ENCODE results near the gene PEX11B.

The PEX11B gene

DNA sequence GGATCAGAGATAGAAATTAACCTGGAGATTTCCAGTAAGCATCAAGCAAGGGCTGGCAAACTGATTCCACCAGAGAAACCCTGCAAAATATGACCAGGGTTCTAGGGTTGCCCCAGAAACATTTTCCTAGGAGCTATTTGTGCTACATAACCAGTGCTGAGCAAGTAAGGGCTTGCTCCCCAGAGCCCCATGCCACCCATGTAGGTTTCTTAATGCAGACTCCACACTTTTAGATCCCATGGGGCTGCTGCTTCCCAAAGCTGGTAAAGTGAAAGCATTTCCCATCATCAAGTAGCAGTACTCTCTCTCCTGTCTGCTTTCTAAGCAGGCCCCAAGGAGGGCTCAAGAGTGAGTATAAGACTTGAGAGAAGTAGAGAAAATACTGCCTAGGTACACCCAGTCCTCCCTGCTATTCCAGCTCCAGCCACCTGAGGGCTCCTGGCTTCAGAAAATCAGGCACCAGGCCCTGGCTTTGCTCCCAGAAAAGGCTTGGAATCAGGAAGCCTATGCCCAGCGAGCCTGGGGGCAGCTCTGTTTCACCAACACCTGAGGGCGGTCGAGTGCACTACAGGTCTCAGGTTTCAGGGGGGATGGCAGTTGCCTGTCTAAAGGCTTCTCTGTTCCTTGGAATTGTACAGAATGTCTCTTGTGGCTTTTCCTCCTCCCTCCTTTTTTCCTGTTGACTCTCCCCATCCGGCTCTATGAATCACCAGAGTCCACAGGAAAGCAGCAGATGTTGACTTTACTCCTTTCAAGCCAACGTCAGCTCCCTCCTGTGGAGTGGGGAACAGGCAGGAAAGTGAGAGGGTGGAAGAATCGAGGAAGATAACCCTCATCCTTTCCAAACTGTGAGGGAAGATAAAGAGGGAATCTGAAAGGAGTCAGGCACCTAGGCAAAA lies 26.7 kb downstream of the PEX11B start:
- ChIA-PET CTCF (interaction anchor here (0.5 to 11.9 kb wide), 41 partner anchors 9 to 144 kb away, joined by 3 to 222 read pairs (median 5); partner anchors contain the start of genes ANKRD34A, HJV, ITGA10 and LIX1L), POLR2A (interaction anchor here (0.6 to 2.7 kb wide), 14 partner anchors 10 to 146 kb away, joined by 3 to 41 read pairs (median 5); partner anchors contain the start of genes ANKRD34A, LIX1L, NUDT17 and PIAS3)
- no peaks in the 10 kb centered on the region for H3K36me3 ChIP-seq (ENCODE audit: control insufficient read depth in 2 of 2, insufficient read depth in 1 of 2, low read length in 2 of 2)
- no peaks in the 10 kb centered on the region for H3K9me3 ChIP-seq (ENCODE audit: control insufficient read depth, insufficient read depth, low read depth, low read length)
- H3K27ac ChIP-seq (ENCODE audit: extremely low read depth, low read depth, low read length): peak overlapping the region; percentile 66
- no peak overlapping the region for H3K4me3 ChIP-seq (ENCODE audit: low read depth, low read length)
- H3K4me1 ChIP-seq (ENCODE audit: control insufficient read depth, insufficient read depth, low read length): peaks cover 15% of the 10 kb centered on the region
- no peak for TF ChIP-seq OVOL3 (tag by site-specific recombination; IDR thresholded peaks at IDR 0.05)
- peak; percentile 74; the same call in 1 of the 2 replicates for TF ChIP-seq ZNF501 (tag by site-specific recombination; IDR thresholded peaks at IDR 0.05)
- 0 out of 2 replicates have a peak, but pooled peaks have one; percentile 36 for TF ChIP-seq OSR2 (tag by site-specific recombination; IDR thresholded peaks at IDR 0.05)
- TF ChIP-seq, protein P1, sequence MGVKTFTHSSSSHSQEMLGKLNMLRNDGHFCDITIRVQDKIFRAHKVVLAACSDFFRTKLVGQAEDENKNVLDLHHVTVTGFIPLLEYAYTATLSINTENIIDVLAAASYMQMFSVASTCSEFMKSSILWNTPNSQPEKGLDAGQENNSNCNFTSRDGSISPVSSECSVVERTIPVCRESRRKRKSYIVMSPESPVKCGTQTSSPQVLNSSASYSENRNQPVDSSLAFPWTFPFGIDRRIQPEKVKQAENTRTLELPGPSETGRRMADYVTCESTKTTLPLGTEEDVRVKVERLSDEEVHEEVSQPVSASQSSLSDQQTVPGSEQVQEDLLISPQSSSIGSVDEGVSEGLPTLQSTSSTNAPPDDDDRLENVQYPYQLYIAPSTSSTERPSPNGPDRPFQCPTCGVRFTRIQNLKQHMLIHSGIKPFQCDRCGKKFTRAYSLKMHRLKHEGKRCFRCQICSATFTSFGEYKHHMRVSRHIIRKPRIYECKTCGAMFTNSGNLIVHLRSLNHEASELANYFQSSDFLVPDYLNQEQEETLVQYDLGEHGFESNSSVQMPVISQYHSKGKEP (tag by site-specific recombination; IDR thresholded peaks at IDR 0.05): peak; percentile 16; the same call in 1 of the 2 replicates
- TF ChIP-seq IKZF3 (tag by site-specific recombination; IDR thresholded peaks at IDR 0.05): peak; percentile 100
- TF ChIP-seq KLF1 (tag by site-specific recombination; IDR thresholded peaks at IDR 0.05): no peak
- TF ChIP-seq ZNF600 (tag by site-specific recombination; IDR thresholded peaks at IDR 0.05): peak; percentile 75
- TF ChIP-seq ZBTB8A (tag by site-specific recombination; IDR thresholded peaks at IDR 0.05): peak; percentile 97
- TF ChIP-seq HOXA7 (CRISPR knock-in tag; IDR thresholded peaks at IDR 0.05; ENCODE audit: borderline replicate concordance): no peak
- TF ChIP-seq, protein P2, sequence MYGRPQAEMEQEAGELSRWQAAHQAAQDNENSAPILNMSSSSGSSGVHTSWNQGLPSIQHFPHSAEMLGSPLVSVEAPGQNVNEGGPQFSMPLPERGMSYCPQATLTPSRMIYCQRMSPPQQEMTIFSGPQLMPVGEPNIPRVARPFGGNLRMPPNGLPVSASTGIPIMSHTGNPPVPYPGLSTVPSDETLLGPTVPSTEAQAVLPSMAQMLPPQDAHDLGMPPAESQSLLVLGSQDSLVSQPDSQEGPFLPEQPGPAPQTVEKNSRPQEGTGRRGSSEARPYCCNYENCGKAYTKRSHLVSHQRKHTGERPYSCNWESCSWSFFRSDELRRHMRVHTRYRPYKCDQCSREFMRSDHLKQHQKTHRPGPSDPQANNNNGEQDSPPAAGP (tag by site-specific recombination; IDR thresholded peaks at IDR 0.05): peak; percentile 89
- TF ChIP-seq ZNF24 (tag by site-specific recombination; IDR thresholded peaks at IDR 0.05): peak; percentile 96
- no peak for TF ChIP-seq ZNF768 (tag by site-specific recombination; IDR thresholded peaks at IDR 0.05)
- TF ChIP-seq ZNF629 (tag by site-specific recombination; IDR thresholded peaks at IDR 0.05): peak; percentile 88
- TF ChIP-seq ZNF2 (tag by site-specific recombination; IDR thresholded peaks at IDR 0.05): peak; percentile 87
- TF ChIP-seq, protein P3, sequence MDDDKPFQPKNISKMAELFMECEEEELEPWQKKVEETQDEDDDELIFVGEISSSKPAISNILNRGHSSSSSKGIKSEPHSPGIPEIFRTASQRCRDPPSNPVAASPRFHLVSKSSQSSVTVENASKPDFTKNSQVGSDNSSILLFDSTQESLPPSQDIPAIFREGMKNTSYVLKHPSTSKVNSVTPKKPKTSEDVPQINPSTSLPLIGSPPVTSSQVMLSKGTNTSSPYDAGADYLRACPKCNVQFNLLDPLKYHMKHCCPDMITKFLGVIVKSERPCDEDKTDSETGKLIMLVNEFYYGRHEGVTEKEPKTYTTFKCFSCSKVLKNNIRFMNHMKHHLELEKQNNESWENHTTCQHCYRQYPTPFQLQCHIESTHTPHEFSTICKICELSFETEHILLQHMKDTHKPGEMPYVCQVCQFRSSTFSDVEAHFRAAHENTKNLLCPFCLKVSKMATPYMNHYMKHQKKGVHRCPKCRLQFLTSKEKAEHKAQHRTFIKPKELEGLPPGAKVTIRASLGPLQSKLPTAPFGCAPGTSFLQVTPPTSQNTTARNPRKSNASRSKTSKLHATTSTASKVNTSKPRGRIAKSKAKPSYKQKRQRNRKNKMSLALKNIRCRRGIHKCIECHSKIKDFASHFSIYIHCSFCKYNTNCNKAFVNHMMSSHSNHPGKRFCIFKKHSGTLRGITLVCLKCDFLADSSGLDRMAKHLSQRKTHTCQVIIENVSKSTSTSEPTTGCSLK (tag by site-specific recombination; IDR thresholded peaks at IDR 0.05): no peak
- TF ChIP-seq ZNF621 (tag by site-specific recombination; IDR thresholded peaks at IDR 0.05): no peak
- no peak for TF ChIP-seq MEIS1 (CRISPR knock-in tag; IDR thresholded peaks at IDR 0.05; ENCODE audit: borderline replicate concordance)
- TF ChIP-seq ZNF701 (tag by site-specific recombination; IDR thresholded peaks at IDR 0.05): no peak
- peak; percentile 84 for TF ChIP-seq ZNF366 (tag by site-specific recombination; conservative IDR thresholded peaks at IDR 0.05)
- no peak for TF ChIP-seq ZNF302 (tag by site-specific recombination; IDR thresholded peaks at IDR 0.05; ENCODE audit: low read depth)
- TF ChIP-seq, protein P4, sequence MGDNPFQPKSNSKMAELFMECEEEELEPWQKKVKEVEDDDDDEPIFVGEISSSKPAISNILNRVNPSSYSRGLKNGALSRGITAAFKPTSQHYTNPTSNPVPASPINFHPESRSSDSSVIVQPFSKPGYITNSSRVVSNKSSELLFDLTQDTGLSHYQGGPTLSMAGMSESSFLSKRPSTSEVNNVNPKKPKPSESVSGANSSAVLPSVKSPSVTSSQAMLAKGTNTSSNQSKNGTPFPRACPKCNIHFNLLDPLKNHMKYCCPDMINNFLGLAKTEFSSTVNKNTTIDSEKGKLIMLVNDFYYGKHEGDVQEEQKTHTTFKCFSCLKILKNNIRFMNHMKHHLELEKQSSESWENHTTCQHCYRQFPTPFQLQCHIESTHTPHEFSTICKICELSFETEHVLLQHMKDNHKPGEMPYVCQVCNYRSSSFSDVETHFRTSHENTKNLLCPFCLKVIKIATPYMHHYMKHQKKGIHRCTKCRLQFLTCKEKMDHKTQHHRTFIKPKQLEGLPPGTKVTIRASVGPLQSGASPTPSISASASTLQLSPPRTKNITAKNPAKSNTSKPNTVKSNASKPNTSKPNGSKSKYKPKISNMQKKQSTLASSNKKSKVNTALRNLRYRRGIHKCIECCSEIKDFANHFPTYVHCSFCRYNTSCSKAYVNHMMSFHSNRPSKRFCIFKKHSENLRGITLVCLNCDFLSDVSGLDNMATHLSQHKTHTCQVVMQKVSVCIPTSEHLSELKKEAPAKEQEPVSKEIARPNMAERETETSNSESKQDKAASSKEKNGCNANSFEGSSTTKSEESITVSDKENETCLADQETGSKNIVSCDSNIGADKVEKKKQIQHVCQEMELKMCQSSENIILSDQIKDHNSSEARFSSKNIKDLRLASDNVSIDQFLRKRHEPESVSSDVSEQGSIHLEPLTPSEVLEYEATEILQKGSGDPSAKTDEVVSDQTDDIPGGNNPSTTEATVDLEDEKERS (tag by site-specific recombination; IDR thresholded peaks at IDR 0.05): no peak
- no peak; the same call in 1 of the 2 replicates for TF ChIP-seq KLF7 (tag by site-specific recombination; IDR thresholded peaks at IDR 0.05; ENCODE audit: borderline replicate concordance)
- TF ChIP-seq ZNF76 (tag by site-specific recombination; IDR thresholded peaks at IDR 0.05; ENCODE audit: borderline replicate concordance, low read depth): no peak
- no peak for TF ChIP-seq ZNF404 (tag by site-specific recombination; IDR thresholded peaks at IDR 0.05)
- 0 out of 2 replicates have a peak, but pooled peaks have one; percentile 31 for TF ChIP-seq ZBTB48 (tag by site-specific recombination; IDR thresholded peaks at IDR 0.05)
- TF ChIP-seq, protein P5, sequence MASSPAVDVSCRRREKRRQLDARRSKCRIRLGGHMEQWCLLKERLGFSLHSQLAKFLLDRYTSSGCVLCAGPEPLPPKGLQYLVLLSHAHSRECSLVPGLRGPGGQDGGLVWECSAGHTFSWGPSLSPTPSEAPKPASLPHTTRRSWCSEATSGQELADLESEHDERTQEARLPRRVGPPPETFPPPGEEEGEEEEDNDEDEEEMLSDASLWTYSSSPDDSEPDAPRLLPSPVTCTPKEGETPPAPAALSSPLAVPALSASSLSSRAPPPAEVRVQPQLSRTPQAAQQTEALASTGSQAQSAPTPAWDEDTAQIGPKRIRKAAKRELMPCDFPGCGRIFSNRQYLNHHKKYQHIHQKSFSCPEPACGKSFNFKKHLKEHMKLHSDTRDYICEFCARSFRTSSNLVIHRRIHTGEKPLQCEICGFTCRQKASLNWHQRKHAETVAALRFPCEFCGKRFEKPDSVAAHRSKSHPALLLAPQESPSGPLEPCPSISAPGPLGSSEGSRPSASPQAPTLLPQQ (tag by site-specific recombination; IDR thresholded peaks at IDR 0.05): peak; percentile 71
- no peak for TF ChIP-seq ZNF426 (tag by site-specific recombination; IDR thresholded peaks at IDR 0.05)
- TF ChIP-seq ZNF37A (tag by site-specific recombination; IDR thresholded peaks at IDR 0.05): no peak
- TF ChIP-seq ZSCAN16 (tag by site-specific recombination; IDR thresholded peaks at IDR 0.05): no peak

All from HEK293 (cell line).